IPS-18a (cell line): ENCODE results near the gene DNAJC11.

Experiments used
- H3K27ac ChIP-seq: one replicate; pipeline ENCODE4 v1.5.1; 2013; ENCODE audit warnings: low read length
- H3K27me3 ChIP-seq: one replicate; pipeline ENCODE4 v1.6.1; 2013; ENCODE audit warnings: mild to moderate bottlenecking, low read length; ENCODE audit not compliant: control insufficient read depth, insufficient read depth
- H3K36me3 ChIP-seq: one replicate; pipeline ENCODE4 v1.6.1; 2013; ENCODE audit warnings: low read depth, low read length; ENCODE audit not compliant: control insufficient read depth
- H3K4me1 ChIP-seq: one replicate; pipeline ENCODE4 v1.6.1; 2013; ENCODE audit warnings: low read depth, low read length; ENCODE audit not compliant: control insufficient read depth
- H3K4me3 ChIP-seq: one replicate; pipeline ENCODE4 v1.5.1; 2013; ENCODE audit warnings: low read length
- H3K9ac ChIP-seq: one replicate; pipeline ENCODE4 v1.6.1; 2013; ENCODE audit warnings: mild to moderate bottlenecking, low read length, moderate library complexity
- H3K9me3 ChIP-seq: one replicate; pipeline ENCODE4 v1.6.1; 2013; ENCODE audit warnings: low read depth, low read length; ENCODE audit not compliant: control insufficient read depth

DNAJC11 gene

GRCh38 chr1:6632588-6633514 lies 68.8 kb downstream of the DNAJC11 start:
- Histone ChIP-seq H3K27ac (no peak overlapping the region), H3K36me3 (peaks cover 55% of the 10 kb centered on the region), H3K4me1 (no peaks in the 10 kb centered on the region), H3K9me3 (no peaks in the 10 kb centered on the region), H3K9ac (no peak overlapping the region), H3K27me3 (no peaks in the 10 kb centered on the region), H3K4me3 (no peak overlapping the region)

GRCh38 chr1:6631058-6631457 lies 70.6 kb downstream of the DNAJC11 start:
- Histone ChIP-seq H3K9ac (no peak overlapping the region), H3K9me3 (no peaks in the 10 kb centered on the region), H3K36me3 (peaks cover 37% of the 10 kb centered on the region), H3K27me3 (no peaks in the 10 kb centered on the region), H3K4me3 (no peak overlapping the region), H3K27ac (no peak overlapping the region), H3K4me1 (no peaks in the 10 kb centered on the region)

- Histone ChIP-seq H3K27me3 (no peaks in the 10 kb centered on the region), H3K4me3 (no peak overlapping the region), H3K9ac (no peak overlapping the region), H3K9me3 (no peaks in the 10 kb centered on the region), H3K36me3 (peaks cover 29% of the 10 kb centered on the region), H3K27ac (no peak overlapping the region), H3K4me1 (no peaks in the 10 kb centered on the region)
Measured at GRCh38 chr1:6630027-6630426, 71.6 kb downstream of the DNAJC11 start.

GRCh38 chr1:6628971-6629479 lies 72.6 kb downstream of the DNAJC11 start:
- Histone ChIP-seq H3K4me1 (peaks cover 3% of the 10 kb centered on the region), H3K27me3 (no peaks in the 10 kb centered on the region), H3K36me3 (peaks cover 22% of the 10 kb centered on the region), H3K27ac (no peak overlapping the region), H3K9ac (no peak overlapping the region), H3K4me3 (no peak overlapping the region), H3K9me3 (no peaks in the 10 kb centered on the region)

GRCh38 chr1:6627841-6628545 lies 73.6 kb downstream of the DNAJC11 start:
- H3K9ac ChIP-seq, result no peak overlapping the region
- H3K4me1 ChIP-seq, result peaks cover 3% of the 10 kb centered on the region
- peaks cover 26% of the 10 kb centered on the region for H3K36me3 ChIP-seq
- H3K4me3 ChIP-seq, result no peak overlapping the region
- no peaks in the 10 kb centered on the region for H3K27me3 ChIP-seq
- H3K27ac ChIP-seq, result no peak overlapping the region
- no peaks in the 10 kb centered on the region for H3K9me3 ChIP-seq

- no peaks in the 10 kb centered on the region for H3K9me3 ChIP-seq
- no peak overlapping the region for H3K4me3 ChIP-seq
- no peak overlapping the region for H3K9ac ChIP-seq
- H3K36me3 ChIP-seq, result peaks cover 27% of the 10 kb centered on the region
- H3K4me1 ChIP-seq, result peaks cover 3% of the 10 kb centered on the region
- H3K27ac ChIP-seq, result no peak overlapping the region
- H3K27me3 ChIP-seq, result no peaks in the 10 kb centered on the region
Measured at GRCh38 chr1:6627031-6627430, 74.6 kb downstream of the DNAJC11 start.

- peak overlapping the region; percentile 60 for H3K9ac ChIP-seq
- no peaks in the 10 kb centered on the region for H3K9me3 ChIP-seq
- H3K36me3 ChIP-seq, result peaks cover 39% of the 10 kb centered on the region
- H3K4me1 ChIP-seq, result peaks cover 3% of the 10 kb centered on the region
- H3K27ac ChIP-seq, result no peak overlapping the region
- H3K27me3 ChIP-seq, result no peaks in the 10 kb centered on the region
- H3K4me3 ChIP-seq, result peak overlapping the region; percentile 74
Measured at GRCh38 chr1:6625584-6626149, 75.9 kb downstream of the DNAJC11 start.

GRCh38 chr1:6624710-6625583 lies 76.7 kb downstream of the DNAJC11 start, which contains the start of gene THAP3:
TSS of gene THAP3 (plus strand) at chr1:6624868. CDS start at chr1:6625219, 351 bp downstream.
- peak within 1 kb of the TSS; percentile 74 for H3K4me3 ChIP-seq
- H3K9ac ChIP-seq, result peak within 1 kb of the TSS; percentile 60
- H3K27me3 ChIP-seq, result no peaks in the 10 kb centered on the region
- H3K4me1 ChIP-seq, result peaks cover 3% of the 10 kb centered on the region
- H3K27ac ChIP-seq, result no peak within 1 kb of the TSS
- H3K36me3 ChIP-seq, result peaks cover 45% of the 10 kb centered on the region
- H3K9me3 ChIP-seq, result no peaks in the 10 kb centered on the region

GRCh38 chr1:6623269-6623965 lies 78.2 kb downstream of the DNAJC11 start:
- H3K4me1 ChIP-seq, result peaks cover 3% of the 10 kb centered on the region
- H3K27ac ChIP-seq, result no peak overlapping the region
- H3K4me3 ChIP-seq, result no peak overlapping the region
- peaks cover 51% of the 10 kb centered on the region for H3K36me3 ChIP-seq
- no peaks in the 10 kb centered on the region for H3K9me3 ChIP-seq
- no peak overlapping the region for H3K9ac ChIP-seq
- no peaks in the 10 kb centered on the region for H3K27me3 ChIP-seq

- no peaks in the 10 kb centered on the region for H3K9me3 ChIP-seq
- no peak overlapping the region for H3K4me3 ChIP-seq
- peaks cover 54% of the 10 kb centered on the region for H3K36me3 ChIP-seq
- peaks cover 3% of the 10 kb centered on the region for H3K4me1 ChIP-seq
- no peak overlapping the region for H3K9ac ChIP-seq
- H3K27me3 ChIP-seq, result no peaks in the 10 kb centered on the region
- H3K27ac ChIP-seq, result no peak overlapping the region
Measured at GRCh38 chr1:6622396-6623152, 79.0 kb downstream of the DNAJC11 start.
